ENCODE data around the gene RAB11A. TPM values are rescaled to one million over a fixed set of nuclear protein-coding genes. Genes with fewer than 3 reads are reported as not detected.

The RAB11A gene
- total and polyA plus RNA-seq, 9 donors: 47.0 to 249 (median 139) TPM

DNA sequence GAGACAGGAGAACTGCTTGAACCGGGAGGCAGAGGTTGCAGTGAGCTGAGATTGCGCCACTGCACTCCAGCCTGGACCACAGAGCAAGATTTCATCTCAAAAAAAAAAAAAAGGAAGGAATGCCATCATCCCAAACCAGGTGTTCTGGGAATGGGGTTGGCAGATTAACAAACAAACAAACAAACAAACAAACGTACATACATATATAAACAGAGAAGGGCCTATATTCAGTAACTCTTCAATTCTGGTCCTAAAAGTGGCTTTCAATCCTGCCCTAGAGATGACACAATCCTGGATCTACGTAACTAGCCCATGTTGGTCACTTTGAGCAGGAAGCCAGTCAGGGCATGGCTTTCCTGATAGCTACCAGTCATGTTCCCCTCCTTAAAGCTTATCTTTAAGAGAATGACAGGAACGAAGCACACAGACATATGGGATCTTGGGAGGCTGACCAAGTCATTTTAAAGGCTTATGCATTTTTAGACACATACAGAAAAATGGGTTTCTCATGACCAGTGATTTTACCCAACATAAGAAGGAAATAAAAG is 29.9 kb upstream of the RAB11A start:
- no peak overlapping the region for H3K4me3 ChIP-seq
- peaks cover 3% of the 10 kb centered on the region for H3K4me1 ChIP-seq (ENCODE audit: insufficient read depth)
- H3K27ac ChIP-seq: no peak overlapping the region
- H3K36me3 ChIP-seq: no peaks in the 10 kb centered on the region
- intact Hi-C loops (cut with DNase I): no loop called here
- H3K27me3 ChIP-seq: no peaks in the 10 kb centered on the region
- TF ChIP-seq CTCF (IDR thresholded peaks at IDR 0.05) (no peak), EP300 (IDR thresholded peaks at IDR 0.05) (no peak), POLR2A (IDR thresholded peaks at IDR 0.05) (no peak)
- WGBS, 3 donors: 87 to 88% (median 88%) methylated on average over 5 of the region's 5 CpGs
- no peaks in the 10 kb centered on the region for H3K9me3 ChIP-seq
- no peak for DNase-seq

- intact Hi-C loops (cut with DNase I): loop anchor here in 1 of 4 donors (10.0 kb wide), 1 partner anchor 1435 kb away; no protein-coding TSS in a partner anchor
- Histone ChIP-seq H3K4me3 (no peak overlapping the region), H3K4me1 (ENCODE audit: insufficient read depth) (peaks cover 2% of the 10 kb centered on the region), H3K36me3 (no peaks in the 10 kb centered on the region), H3K27me3 (no peaks in the 10 kb centered on the region), H3K9me3 (no peaks in the 10 kb centered on the region), H3K27ac (no peak overlapping the region)
- DNase-seq: no peak
- TF ChIP-seq CTCF (IDR thresholded peaks at IDR 0.05) (no peak), POLR2A (IDR thresholded peaks at IDR 0.05) (no peak)
- 39 to 67% (median 59%) methylated on average over 4 of the region's 4 CpGs for WGBS, 3 donors
These were observed 29.3 kb upstream of the RAB11A start for GRCh38 chr15:65839985-65840384.

- Histone ChIP-seq H3K4me1 (ENCODE audit: insufficient read depth) (peaks cover 2% of the 10 kb centered on the region), H3K27ac (no peak overlapping the region), H3K27me3 (no peaks in the 10 kb centered on the region), H3K9me3 (no peaks in the 10 kb centered on the region), H3K36me3 (no peaks in the 10 kb centered on the region), H3K4me3 (no peak overlapping the region)
- no peak for TF ChIP-seq CTCF (IDR thresholded peaks at IDR 0.05)
- TF ChIP-seq POLR2A (IDR thresholded peaks at IDR 0.05): no peak
- TF ChIP-seq EP300 (IDR thresholded peaks at IDR 0.05): no peak
- intact Hi-C loops (cut with DNase I): loop anchor here in 1 of 4 donors (10.0 kb wide), 1 partner anchor 1433 kb away; no protein-coding TSS in a partner anchor
- DNase-seq: no peak
- 13 to 34% (median 19%) methylated on average over 11 of the region's 11 CpGs for WGBS, 3 donors
These were observed 28.0 kb upstream of the RAB11A start for GRCh38 chr15:65841121-65841930.

GRCh38 chr15:65845826-65846519 is 23.3 kb upstream of the RAB11A start:
- Histone ChIP-seq H3K4me3 (no peak overlapping the region), H3K4me1 (ENCODE audit: insufficient read depth) (no peaks in the 10 kb centered on the region), H3K27ac (no peak overlapping the region), H3K9me3 (no peaks in the 10 kb centered on the region), H3K27me3 (no peaks in the 10 kb centered on the region), H3K36me3 (no peaks in the 10 kb centered on the region)
- 74 to 78% (median 78%) methylated on average over 9 of the region's 9 CpGs for WGBS, 3 donors
- DNase-seq: no peak
- TF ChIP-seq POLR2A (IDR thresholded peaks at IDR 0.05) (no peak), EP300 (IDR thresholded peaks at IDR 0.05) (no peak), CTCF (IDR thresholded peaks at IDR 0.05) (no peak)
- intact Hi-C loops (cut with DNase I): loop anchor here in 1 of 4 donors (10.0 kb wide), 1 partner anchor 1429 kb away; no protein-coding TSS in a partner anchor
